CD1c-positive myeloid dendritic cell (primary cell): ENCODE data around the gene ACR.

Experiments
- DNase-seq: peaks from one replicate; pipeline ENCODE4 v3.0.0-alpha.2; 2016; ENCODE audit errors: extremely low spot score

Gene ACR

GRCh38 chr22:50702821-50703725, 34.9 kb upstream of the ACR start:
- no peak for DNase-seq

DNA sequence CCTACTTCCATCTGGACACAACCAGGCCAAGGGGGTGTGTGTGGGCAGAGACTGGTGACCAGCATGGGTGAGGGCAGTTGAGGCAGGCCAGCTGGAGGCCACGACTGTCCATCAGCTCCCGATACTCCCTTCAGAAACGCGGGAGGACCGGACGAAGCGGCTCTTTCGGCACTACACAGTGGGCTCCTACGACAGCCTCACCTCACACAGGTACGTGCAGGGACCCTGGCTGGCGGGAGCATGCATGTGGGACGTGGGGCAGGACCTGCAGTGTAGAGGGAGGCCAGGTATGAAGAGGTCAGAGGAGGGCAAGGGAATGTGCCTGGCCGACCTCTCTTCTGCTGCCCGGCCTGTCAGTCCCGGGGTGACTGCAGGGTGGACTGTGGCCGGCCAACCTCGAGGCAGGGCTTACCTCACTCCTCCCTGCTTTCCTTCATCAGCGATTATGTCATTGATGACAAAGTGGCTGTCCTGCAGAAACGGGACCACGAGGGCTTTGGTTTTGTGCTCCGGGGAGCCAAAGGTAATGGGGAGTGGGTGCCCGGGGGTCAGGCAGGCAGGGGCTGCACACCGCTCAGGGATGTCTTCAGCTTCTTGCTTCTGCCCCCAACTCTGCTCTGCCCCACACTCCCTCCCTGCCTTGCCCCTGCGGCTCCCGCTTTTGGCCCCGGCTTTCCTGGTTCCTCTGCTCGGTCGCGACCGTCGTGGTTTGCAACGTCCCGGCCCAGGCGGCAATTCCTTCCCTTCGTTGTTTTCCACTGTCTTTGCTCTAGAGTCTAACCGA, 34.1 kb upstream of the ACR start:
- no peak for DNase-seq

DNA sequence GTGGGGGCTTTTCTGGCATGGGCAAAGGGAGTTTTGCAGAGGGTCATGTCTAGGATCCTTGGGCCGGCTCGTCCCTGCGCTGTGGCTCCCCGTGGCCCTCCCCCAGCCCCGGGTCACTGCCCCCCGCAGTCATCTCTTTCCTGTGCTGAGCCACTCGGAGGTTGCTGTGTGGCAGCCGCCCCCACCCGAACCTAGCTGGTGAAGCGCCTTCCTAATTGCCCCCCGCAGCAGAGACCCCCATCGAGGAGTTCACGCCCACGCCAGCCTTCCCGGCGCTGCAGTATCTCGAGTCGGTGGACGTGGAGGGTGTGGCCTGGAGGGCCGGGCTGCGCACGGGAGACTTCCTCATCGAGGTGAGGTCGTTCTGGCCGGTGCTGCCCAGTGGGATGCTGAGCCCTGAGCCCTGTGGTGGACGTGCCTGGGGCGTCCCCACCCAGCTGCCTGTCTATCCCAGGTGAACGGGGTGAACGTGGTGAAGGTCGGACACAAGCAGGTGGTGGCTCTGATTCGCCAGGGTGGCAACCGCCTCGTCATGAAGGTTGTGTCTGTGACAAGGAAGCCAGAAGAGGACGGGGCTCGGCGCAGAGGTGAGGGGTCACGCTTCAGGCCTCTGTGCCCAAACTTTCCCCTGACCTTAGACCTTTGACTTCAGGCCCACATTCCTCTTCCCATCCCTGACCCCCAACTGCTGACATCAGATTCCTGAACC, 33.3 kb upstream of the ACR start:
- DNase-seq, result no peak

DNA sequence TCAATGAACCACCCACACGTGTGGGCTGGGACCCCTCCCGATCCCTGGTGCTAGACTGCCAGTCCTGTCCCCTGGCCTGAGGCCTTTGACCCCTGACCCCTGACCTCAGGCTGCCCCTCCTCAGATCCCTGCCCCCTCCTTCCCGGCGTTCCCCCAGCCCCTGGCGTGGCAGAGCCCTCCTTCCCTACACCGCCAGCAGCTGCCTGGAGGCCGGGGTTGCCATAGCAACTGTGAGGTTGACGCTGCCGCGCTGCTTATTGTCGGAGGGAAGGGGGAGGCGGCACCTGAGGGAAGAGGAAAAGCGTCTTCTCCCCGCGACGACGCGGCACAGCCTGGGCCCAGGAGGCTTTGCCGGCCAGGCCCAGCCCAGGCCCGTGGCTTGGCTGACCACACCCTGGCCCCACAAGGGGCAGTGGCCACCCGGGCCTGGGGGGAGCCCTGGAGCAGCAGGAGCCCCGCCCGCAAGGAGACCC, 32.7 kb upstream of the ACR start:
- DNase-seq, result no peak

- DNase-seq, result no peak
These were observed 32.1 kb upstream of the ACR start for GRCh38 chr22:50705851-50706351.

DNA sequence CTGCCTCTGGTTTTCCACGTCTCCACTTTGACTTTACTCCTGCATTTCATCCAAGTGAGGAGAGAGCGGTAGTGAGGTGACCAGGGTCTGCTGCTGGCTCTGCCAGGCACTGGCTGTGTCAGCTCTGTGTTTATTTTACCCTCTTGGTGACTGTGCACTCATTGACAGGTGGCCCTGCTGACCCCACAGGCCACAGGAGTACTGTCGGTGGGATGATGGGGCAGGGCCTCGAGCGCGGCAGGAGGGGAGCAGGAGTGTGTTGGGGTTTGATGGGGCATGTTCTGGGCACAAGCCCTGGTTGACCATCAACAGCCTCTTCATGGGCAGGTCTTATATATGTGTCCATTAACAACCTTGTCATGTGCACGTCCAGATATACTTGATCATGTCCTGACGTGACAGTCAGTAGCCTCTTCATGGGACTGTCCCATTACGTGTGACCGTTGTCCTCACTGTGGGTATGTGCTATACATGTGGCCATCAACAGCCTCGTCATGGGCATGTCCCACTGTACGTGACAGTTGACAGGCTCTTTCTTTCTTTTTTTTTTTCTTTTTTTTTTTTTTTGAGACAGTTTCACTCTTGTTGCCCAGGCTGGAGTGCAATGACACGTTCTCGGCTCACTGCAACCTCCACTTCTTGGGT, 31.4 kb upstream of the ACR start:
- no peak for DNase-seq

DNA sequence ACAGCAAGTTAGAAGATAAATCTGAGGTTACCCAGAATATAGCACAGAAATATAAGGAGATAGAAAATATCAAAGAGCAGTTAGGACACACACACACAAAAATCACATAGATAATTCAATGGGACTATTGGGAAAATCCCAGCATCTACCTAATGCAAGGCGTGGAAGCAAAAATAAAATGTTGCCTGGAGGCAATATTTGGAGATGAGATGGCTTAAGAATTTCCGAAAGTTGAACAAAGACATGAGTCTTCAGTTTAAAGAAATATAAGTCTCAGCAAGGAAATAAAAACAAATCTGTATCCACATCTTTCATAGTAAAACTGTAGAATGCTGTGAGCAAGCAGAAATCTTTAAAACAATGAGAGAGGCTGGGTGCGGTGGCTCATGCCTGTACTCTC, 29.5 kb upstream of the ACR start:
- DNase-seq, result no peak

DNA sequence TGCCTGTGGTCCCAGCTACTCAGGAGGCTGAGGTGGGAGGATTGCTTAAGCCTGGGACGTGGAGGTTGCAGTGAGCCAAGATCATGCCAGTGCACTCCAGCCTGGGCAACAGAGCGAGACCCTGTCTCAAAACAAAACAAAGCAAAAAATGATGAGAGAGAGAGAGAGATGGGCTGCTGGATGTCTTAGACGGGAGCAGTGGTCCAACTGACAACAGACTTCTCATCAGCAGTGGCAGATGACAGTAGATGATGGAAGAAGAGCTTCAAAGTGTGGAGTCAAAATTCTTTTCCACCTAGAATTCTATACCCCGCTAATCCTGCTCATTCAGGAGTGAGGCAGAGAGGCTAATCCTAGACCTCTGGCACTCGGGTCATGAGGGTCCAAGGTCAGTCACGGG, 29.0 kb upstream of the ACR start:
- no peak for DNase-seq

GRCh38 chr22:50710221-50710620, 27.8 kb upstream of the ACR start:
- DNase-seq, result no peak

GRCh38 chr22:50710886-50711285, 27.1 kb upstream of the ACR start:
- DNase-seq, result no peak

DNA sequence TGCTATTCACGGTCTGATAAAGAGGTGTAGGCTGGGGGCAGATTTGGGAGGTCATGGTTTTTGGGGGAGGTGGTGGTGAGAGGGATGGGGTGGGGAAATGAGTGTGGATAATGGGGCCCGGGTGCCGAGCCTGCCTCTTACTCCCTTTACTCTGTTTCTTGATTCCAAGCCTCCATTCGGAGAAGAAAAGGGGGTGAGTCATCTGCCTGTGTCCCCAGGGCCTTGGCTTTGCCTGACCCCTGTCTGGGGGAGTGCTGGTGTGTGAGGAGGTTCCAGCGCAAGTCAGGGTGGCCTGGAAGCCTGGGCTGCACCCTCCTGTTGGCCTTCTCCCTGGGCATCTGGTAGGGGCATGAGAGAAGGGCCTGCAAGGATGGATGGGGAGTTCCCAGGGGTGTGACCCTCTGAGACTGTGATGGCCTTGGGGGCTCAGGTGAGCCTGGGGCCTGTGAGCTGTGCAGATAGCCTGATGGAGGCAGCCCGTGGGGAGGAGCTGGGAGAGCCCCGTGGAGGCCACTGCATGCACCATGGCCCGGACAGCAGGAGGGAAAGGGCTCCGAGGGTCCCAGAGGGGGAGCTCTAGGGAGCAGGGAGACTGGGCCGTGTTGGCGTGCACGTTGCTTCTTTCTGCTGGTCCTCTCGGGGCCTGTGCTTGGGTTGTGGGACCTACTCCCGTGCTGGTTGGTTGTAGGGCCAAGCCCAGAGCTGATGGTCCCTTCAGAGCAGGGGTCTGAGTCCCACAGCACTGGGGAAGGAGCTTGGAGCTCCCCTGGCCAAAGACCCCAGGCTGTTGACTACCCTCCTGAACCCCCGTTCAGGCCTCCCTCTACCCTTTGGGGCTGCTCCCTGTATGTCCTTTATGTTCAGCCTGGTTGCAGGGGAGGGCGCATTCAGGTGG, 26.3 kb upstream of the ACR start:
- DNase-seq, result no peak

GRCh38 chr22:50712341-50713007, 25.5 kb upstream of the ACR start:
- no peak for DNase-seq

- DNase-seq, result no peak
These were observed 25.0 kb upstream of the ACR start for GRCh38 chr22:50713008-50713385.

- no peak for DNase-seq
These were observed 24.4 kb upstream of the ACR start for GRCh38 chr22:50713571-50714056.

DNA sequence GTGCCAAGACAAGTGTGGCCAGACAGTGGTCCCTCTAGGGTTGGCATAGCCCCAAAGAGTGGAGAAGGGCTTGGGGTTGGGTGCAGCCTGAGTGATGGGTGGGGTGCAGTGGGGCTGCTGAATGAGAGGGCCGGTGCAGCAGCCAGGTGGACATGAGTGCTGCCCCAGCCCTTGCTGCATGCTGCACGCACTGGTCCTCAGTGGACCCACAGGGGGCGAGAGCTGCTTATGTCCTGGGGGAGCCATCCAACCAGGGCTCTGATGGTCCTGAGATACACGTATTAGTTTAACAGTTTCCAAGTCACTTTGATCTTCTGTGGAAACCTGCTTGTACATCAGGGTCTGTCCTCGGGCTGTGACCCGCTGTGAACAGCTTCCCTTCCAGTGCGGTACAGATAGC, 23.9 kb upstream of the ACR start:
- DNase-seq, result no peak

- no peak for DNase-seq
These were observed 23.3 kb upstream of the ACR start for GRCh38 chr22:50714631-50715179.

GRCh38 chr22:50715250-50715649, 22.8 kb upstream of the ACR start:
- no peak for DNase-seq

- DNase-seq, result no peak
These were observed 22.2 kb upstream of the ACR start for GRCh38 chr22:50715776-50716175.

DNA sequence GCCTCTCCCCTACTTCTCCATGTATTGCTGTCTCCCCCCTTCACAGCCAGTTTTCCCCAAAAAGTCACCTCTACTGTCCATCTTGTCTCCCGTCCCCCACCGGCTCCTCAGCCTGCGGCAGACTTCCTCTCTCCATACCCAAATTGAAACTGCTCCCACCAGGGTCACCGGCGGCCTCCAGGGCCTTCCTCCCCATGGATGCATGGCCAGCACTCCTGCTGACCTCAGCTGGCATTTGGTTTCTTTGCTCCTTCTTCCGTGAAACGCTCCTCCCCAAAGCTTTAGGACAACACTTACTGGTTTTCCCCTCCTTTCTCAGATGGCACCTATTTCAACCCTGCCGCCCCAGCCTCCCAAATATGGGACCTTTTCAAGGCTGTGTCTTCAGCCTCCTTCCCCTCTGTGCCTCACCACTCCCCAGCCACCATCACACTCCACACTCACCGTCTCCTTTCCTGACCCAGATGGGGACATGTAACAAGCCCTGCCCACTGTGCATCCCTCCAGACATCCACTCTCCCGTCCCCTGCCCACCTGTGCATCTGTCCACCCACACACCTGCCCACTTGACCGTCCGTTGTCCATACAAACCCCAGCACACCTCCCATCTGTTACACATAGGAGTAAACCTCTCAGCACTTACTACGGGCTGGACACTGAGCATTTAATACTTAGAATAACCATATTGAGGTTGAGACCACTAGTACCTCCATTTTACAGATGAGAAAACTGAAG, 21.5 kb upstream of the ACR start:
- no peak for DNase-seq
